ENCODE data around the gene AIF1L. TPM values are rescaled to one million over a fixed set of nuclear protein-coding genes. Genes with fewer than 3 reads are reported as not detected.
"Not testable (repeated sequence)": the region's sequence is repeated elsewhere in the genome, so short reads cannot be mapped to it uniquely, and the experiment has no call there.

Gene AIF1L
- total RNA-seq, 3 donors from 2014 or later, result 12.5 to 33.8 (median 22.5) TPM

DNA sequence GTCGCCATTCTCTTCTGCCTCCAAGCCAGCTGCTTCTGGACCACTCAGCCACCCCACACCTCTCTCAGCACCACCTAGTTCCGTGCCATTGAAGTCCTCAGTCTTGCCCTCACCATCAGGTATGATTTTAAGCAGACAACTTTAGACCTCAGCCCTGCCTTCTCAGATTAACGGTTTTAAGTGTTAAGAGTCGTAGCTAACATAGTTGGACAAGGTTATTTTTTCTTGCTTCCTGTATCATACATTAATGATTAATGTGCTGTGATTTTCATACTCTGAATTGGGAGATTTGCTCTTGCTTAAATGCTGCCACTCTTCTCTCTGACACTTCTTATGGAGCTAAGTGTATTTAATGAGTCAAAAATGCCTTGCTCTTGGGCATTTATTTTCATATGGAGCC, 49.9 kb downstream of the AIF1L start:
- no peaks in the 10 kb centered on the region for H3K9me3 ChIP-seq
- H3K4me3 ChIP-seq, result no peak overlapping the region
- peaks cover 23% of the 10 kb centered on the region for H3K36me3 ChIP-seq
- intact Hi-C loops (cut with DNase I; ENCODE audit: low total_unique reads), result no loop called here
- no peak for DNase-seq (ENCODE audit: low spot score in 2 of 2)
- H3K27me3 ChIP-seq, result no peaks in the 10 kb centered on the region
- H3K4me1 ChIP-seq, result no peaks in the 10 kb centered on the region
- no peak overlapping the region for H3K27ac ChIP-seq
- TF ChIP-seq POLR2AphosphoS5 (IDR thresholded peaks at IDR 0.05) (no peak), POLR2A (IDR thresholded peaks at IDR 0.05) (no peak)
- TF ChIP-seq, protein P1, sequence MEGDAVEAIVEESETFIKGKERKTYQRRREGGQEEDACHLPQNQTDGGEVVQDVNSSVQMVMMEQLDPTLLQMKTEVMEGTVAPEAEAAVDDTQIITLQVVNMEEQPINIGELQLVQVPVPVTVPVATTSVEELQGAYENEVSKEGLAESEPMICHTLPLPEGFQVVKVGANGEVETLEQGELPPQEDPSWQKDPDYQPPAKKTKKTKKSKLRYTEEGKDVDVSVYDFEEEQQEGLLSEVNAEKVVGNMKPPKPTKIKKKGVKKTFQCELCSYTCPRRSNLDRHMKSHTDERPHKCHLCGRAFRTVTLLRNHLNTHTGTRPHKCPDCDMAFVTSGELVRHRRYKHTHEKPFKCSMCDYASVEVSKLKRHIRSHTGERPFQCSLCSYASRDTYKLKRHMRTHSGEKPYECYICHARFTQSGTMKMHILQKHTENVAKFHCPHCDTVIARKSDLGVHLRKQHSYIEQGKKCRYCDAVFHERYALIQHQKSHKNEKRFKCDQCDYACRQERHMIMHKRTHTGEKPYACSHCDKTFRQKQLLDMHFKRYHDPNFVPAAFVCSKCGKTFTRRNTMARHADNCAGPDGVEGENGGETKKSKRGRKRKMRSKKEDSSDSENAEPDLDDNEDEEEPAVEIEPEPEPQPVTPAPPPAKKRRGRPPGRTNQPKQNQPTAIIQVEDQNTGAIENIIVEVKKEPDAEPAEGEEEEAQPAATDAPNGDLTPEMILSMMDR (IDR thresholded peaks at IDR 0.05), result no peak

DNA sequence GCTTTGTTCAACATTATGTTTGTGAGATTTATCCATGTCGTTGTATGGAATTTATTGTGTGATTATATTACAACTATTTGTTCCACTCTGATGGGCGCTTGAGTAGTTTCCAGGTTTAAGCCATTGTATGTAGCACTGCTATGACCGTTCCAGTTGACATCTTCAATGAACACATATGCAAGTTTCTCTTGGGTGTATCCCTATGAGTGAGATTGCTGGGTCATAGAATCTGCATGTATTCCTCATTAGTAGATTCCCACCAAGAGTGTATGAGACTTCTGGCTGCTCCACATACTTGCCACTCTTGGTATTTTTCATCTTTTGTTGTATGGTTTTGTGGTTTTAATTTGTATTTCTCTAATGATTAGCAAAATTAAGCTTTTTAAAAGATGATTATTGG, 51.9 kb downstream of the AIF1L start:
- no peaks in the 10 kb centered on the region for H3K9me3 ChIP-seq
- no peaks in the 10 kb centered on the region for H3K27me3 ChIP-seq
- H3K36me3 ChIP-seq, result peaks cover 10% of the 10 kb centered on the region
- no peak overlapping the region for H3K27ac ChIP-seq
- no peak overlapping the region for H3K4me3 ChIP-seq
- H3K4me1 ChIP-seq, result no peaks in the 10 kb centered on the region
- intact Hi-C loops (cut with DNase I; ENCODE audit: low total_unique reads), result no loop called here
- DNase-seq (ENCODE audit: low spot score in 2 of 2), result no peak
- no peak for TF ChIP-seq POLR2A (IDR thresholded peaks at IDR 0.05)
- TF ChIP-seq POLR2AphosphoS5 (IDR thresholded peaks at IDR 0.05), result no peak
- TF ChIP-seq, protein P1 (IDR thresholded peaks at IDR 0.05), result no peak

DNA sequence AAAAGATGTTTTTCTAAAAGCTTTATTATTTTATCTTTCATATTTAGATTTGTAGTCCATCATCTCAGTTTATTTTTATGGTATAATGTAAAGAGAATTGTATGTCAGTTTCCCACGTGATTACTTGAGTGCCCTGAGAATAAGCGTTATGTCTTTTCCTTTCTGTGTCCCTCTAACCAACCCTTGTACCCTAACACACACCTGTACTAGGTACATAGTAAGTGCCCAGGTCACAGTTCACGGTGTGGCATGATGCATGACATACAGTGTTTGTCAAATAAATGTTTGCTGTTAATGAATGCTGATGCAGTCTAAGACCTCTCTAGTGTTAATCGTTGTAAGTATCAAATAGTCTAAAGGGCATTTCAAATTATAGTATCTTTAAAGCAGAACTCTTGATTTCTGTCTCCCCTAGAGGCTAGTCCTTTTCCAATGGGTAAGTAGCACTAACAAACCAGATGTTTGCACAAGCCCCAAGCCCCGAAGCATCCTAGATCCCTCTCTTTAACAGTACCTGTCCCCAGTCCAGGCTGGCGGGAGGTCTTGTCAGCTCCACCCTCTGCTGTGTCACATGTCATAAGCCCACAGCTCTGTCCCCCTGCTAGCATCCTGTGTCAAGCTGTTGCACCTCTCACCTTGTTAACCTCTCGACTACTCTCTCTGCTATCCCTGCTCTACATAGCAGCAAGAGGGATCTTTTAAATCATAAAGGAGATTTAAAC, 52.8 kb downstream of the AIF1L start:
- no peaks in the 10 kb centered on the region for H3K9me3 ChIP-seq
- intact Hi-C loops (cut with DNase I; ENCODE audit: low total_unique reads), result no loop called here
- H3K4me3 ChIP-seq, result no peak overlapping the region
- no peaks in the 10 kb centered on the region for H3K4me1 ChIP-seq
- H3K27ac ChIP-seq, result no peak overlapping the region
- no peak for DNase-seq (ENCODE audit: low spot score in 2 of 2)
- peaks cover 10% of the 10 kb centered on the region for H3K36me3 ChIP-seq
- H3K27me3 ChIP-seq, result no peaks in the 10 kb centered on the region
- TF ChIP-seq, protein P1 (IDR thresholded peaks at IDR 0.05), result no peak
- TF ChIP-seq POLR2AphosphoS5 (IDR thresholded peaks at IDR 0.05), result no peak
- no peak for TF ChIP-seq POLR2A (IDR thresholded peaks at IDR 0.05)

DNA sequence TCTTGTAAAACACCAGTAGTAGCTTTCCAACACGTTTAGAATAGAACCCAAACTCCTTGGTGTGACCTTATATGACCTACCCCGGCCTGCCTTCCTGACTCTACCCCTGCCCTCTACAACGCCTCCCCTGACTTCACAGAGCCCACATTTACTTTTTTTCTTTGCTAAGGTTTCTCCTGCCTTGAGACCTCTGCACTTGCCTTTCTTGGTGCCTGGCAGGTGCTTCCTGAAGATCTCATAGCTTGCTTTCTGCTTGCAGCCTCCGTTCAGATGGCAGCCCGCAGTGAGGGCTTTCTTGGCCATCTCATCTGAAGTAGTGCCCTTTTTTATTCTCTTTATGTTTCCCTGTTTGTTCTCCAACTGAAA, 53.3 kb downstream of the AIF1L start:
- Histone ChIP-seq H3K27me3 (no peaks in the 10 kb centered on the region), H3K36me3 (peaks cover 10% of the 10 kb centered on the region), H3K4me3 (no peak overlapping the region), H3K4me1 (no peaks in the 10 kb centered on the region), H3K27ac (no peak overlapping the region), H3K9me3 (no peaks in the 10 kb centered on the region)
- DNase-seq (ENCODE audit: low spot score in 2 of 2), result no peak
- intact Hi-C loops (cut with DNase I; ENCODE audit: low total_unique reads), result no loop called here
- TF ChIP-seq, protein P1 (IDR thresholded peaks at IDR 0.05), result no peak
- TF ChIP-seq POLR2AphosphoS5 (IDR thresholded peaks at IDR 0.05) (no peak), POLR2A (IDR thresholded peaks at IDR 0.05) (no peak)

DNA sequence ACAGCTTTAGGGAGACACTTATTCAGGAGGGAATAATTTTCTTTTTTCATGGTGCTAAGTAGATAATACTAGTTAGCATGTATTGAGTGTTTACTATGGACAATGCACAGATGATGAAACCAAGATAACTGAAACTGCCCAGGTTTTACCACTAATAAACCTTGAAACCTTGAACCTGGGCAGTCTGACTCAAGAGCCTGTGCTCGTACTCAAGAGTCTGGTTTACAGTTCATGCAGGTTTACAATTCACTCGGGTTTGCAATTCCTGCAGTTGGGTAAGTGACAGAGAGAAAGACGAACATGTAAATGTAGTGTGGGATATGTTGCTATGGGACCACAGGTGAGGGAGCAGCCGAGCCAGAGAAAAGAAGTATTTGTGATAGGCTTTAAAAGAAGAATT, 57.3 kb downstream of the AIF1L start:
- DNase-seq (ENCODE audit: low spot score in 2 of 2), result no peak
- peaks cover 10% of the 10 kb centered on the region for H3K36me3 ChIP-seq
- H3K4me1 ChIP-seq, result no peaks in the 10 kb centered on the region
- intact Hi-C loops (cut with DNase I; ENCODE audit: low total_unique reads), result no loop called here
- H3K27ac ChIP-seq, result no peak overlapping the region
- TF ChIP-seq, protein P1 (IDR thresholded peaks at IDR 0.05), result no peak
- no peak for TF ChIP-seq POLR2A (IDR thresholded peaks at IDR 0.05)
- TF ChIP-seq POLR2AphosphoS5 (IDR thresholded peaks at IDR 0.05), result no peak
- no peaks in the 10 kb centered on the region for H3K27me3 ChIP-seq
- H3K4me3 ChIP-seq, result no peak overlapping the region
- H3K9me3 ChIP-seq, result no peaks in the 10 kb centered on the region

DNA sequence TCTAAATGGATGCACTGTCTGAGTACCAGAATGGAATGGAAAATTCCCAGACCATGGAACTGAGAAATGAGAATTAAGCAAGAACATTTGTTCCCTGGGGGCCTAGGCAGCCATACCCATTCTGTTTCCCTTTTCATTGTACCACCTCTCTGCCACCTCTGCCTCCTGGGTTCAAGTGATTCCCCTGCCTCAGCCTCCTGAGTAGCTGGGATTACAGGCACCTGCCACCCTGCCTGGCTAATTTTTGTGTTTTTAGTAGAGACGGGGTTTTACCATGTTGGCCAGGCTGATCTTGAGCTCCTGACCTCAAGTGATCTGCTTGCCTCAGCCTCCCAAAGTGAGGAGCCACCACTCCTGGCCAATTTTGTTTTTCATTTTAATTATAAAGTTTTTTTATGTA, 62.3 kb downstream of the AIF1L start:
- H3K36me3 ChIP-seq; H3K27ac ChIP-seq; H3K9me3 ChIP-seq; H3K4me1 ChIP-seq; H3K27me3 ChIP-seq; H3K4me3 ChIP-seq; DNase-seq (ENCODE audit: low spot score in 2 of 2); intact Hi-C loops (cut with DNase I; ENCODE audit: low total_unique reads): not testable (repeated sequence)

Data from breast epithelium (tissue), 4 donors.